Prostate gland (tissue), 2 donors: Measurements from ENCODE around the gene KIN.

Experiments
- CTCF ChIP-seq, 4 experiments: fragments of 200-600 bp in 2 of 4; fragments of 450-650 bp in 2 of 4; sonication (generic) in 2 of 4; IDR thresholded peaks; 1 replicate in 3 of 4; 2 replicates in 1 of 4; pipeline ENCODE4 v1.5.1; 2016 to 2019; ENCODE audit warnings: antibody characterized with exemption in 4 of 4, mild to moderate bottlenecking in 2 of 4, moderate library complexity in 2 of 4
- POLR2A ChIP-seq: fragments of 450-650 bp; IDR thresholded peaks from one replicate; pipeline ENCODE4 v1.6.1; 2016; ENCODE audit warnings: antibody characterized with exemption, mild to moderate bottlenecking

- TF ChIP-seq CTCF (IDR thresholded peaks at IDR 0.05) (no peak), POLR2A (no peak)
Observed at GRCh38 chr10:7824251-7824650, 36.5 kb upstream of the KIN start.
